ENCODE results near the gene MPG. TPM values are rescaled to one million over a fixed set of nuclear protein-coding genes. Genes with fewer than 3 reads are reported as not detected.

The MPG gene
- polyA plus RNA-seq, 1 donor from 2014 or later = 70.9 TPM

DNA sequence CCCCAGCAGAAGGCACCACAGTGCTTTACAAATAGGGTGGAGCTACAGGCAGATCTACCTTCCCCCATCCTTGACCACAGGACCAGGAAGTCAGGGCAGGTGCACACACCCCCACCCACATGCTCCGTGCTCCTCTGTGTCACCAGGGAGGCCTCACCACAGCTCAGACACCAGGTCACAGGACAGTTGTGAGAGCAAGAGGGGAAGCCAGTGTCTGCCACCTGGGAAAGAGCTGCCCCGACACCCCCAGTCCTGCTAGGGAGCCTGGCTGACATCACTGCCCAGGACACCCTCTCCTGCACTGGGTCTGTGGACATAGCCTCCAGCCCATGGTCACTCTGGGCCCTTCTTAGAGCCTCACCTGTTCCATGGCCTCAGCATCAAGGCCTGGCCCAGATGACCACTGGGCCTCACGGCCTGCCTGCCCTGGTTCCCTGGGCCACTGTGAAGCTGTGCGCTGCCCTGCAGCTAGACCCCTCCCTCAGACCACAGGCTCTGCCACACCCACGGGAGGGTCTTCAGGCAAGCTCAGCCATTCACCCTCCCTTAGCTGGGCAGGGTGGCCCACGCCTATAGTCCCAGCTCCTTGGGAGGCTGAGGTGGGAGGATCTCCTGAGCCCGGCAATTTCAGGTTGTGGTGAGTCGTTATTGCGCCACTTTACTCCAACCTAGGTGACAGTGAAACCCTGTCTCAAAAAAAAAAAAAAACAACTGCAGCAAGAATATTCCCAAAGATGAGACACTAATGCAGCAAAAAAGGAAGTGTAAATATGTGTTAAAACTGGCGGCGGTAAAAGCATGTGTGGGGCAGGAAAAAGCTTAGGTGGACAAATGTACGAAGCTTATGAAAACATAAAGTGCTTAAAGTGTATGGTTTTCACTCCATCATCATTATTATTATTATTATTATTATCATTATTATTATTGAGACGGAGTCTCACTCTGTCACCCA lies 38.8 kb upstream of the MPG start:
- TF ChIP-seq TAF1 (IDR thresholded peaks at IDR 0.05; ENCODE audit: low read depth) (no peak), SMC3 (conservative IDR thresholded peaks at IDR 0.05; ENCODE audit: poor library complexity) (no peak), CTCF (IDR thresholded peaks at IDR 0.05; ENCODE audit: poor library complexity, severe bottlenecking) (no peak), POLR2AphosphoS5 (IDR thresholded peaks at IDR 0.05) (no peak), RAD21 (conservative IDR thresholded peaks at IDR 0.05) (no peak), REST (IDR thresholded peaks at IDR 0.05; ENCODE audit: borderline replicate concordance) (no peak), EZH2 (IDR thresholded peaks at IDR 0.05; ENCODE audit: borderline replicate concordance, insufficient read depth, low read length, poor library complexity, severe bottlenecking) (no peak), EP300 (conservative IDR thresholded peaks at IDR 0.05; ENCODE audit: poor library complexity, severe bottlenecking) (no peak), MXI1 (conservative IDR thresholded peaks at IDR 0.05; ENCODE audit: poor library complexity, severe bottlenecking) (no peak)
- H3F3A ChIP-seq (ENCODE audit: insufficient read depth, low read length, poor library complexity, severe bottlenecking) = no peaks in the 10 kb centered on the region
- no peak overlapping the region for H3K4me2 ChIP-seq (ENCODE audit: low read length)
- H3K9ac ChIP-seq (ENCODE audit: low read length) = no peak overlapping the region
- no peaks in the 10 kb centered on the region for H3K36me3 ChIP-seq (ENCODE audit: insufficient read depth, low read length)
- H3K27me3 ChIP-seq (ENCODE audit: insufficient read depth, low read depth, low read length) = no peaks in the 10 kb centered on the region
- no peaks in the 10 kb centered on the region for H3K79me2 ChIP-seq (replicated peaks; ENCODE audit: insufficient read depth, low read length)
- no peaks in the 10 kb centered on the region for H3K9me3 ChIP-seq (ENCODE audit: low read length)
- H3K4me3 ChIP-seq (ENCODE audit: low read length) = no peak overlapping the region
- no peaks in the 10 kb centered on the region for H4K20me1 ChIP-seq (ENCODE audit: insufficient read depth)
- H2AFZ ChIP-seq (ENCODE audit: low read depth, low read length) = no peak overlapping the region
- H3K27ac ChIP-seq (ENCODE audit: low read length) = no peak overlapping the region
- no peaks in the 10 kb centered on the region for H3K9me2 ChIP-seq (ENCODE audit: insufficient read depth, low read length)

DNA sequence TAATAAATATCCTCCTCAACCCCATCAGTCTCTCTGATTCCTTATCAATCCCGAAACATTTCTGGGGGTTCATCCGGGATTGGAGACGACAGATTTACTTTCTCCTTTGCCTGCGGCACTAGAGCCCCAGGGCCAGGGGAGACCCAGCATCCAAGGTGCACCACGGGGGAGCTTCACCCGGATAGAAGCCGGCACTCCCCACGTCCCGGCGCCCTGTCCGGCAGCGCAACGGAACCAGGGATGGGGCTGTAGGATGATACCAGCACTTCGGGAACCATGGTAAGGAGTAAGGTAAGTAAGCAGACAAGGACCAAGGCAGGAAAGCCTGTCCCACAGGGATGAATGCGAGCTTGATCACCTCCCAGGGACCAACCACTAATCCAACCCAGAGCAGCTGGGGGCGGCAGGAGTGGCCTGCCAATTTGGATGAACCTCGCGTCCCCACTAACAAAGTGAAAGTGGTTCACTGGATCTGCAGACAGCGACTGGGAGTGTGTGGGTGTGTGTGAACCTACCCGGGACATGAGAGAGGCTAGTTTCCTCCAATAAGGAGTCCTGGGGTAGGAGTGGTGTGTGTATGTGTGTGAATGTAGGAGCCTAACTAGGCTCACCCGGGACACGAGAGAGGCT lies 36.5 kb upstream of the MPG start:
- no peak for TF ChIP-seq EZH2 (IDR thresholded peaks at IDR 0.05; ENCODE audit: borderline replicate concordance, insufficient read depth, low read length, poor library complexity, severe bottlenecking)
- TF ChIP-seq EP300 (conservative IDR thresholded peaks at IDR 0.05; ENCODE audit: poor library complexity, severe bottlenecking) = no peak
- TF ChIP-seq RAD21 (conservative IDR thresholded peaks at IDR 0.05) = no peak
- TF ChIP-seq POLR2AphosphoS5 (IDR thresholded peaks at IDR 0.05) = no peak
- no peak for TF ChIP-seq MXI1 (conservative IDR thresholded peaks at IDR 0.05; ENCODE audit: poor library complexity, severe bottlenecking)
- TF ChIP-seq TAF1 (IDR thresholded peaks at IDR 0.05; ENCODE audit: low read depth) = no peak
- no peak for TF ChIP-seq CTCF (IDR thresholded peaks at IDR 0.05; ENCODE audit: poor library complexity, severe bottlenecking)
- no peak for TF ChIP-seq SMC3 (conservative IDR thresholded peaks at IDR 0.05; ENCODE audit: poor library complexity)
- TF ChIP-seq REST (IDR thresholded peaks at IDR 0.05; ENCODE audit: borderline replicate concordance) = no peak
- H3K27ac ChIP-seq (ENCODE audit: low read length) = no peak overlapping the region

More for the DNA sequence above, 36.5 kb upstream of the MPG start:
- Histone ChIP-seq H3K9me2 (ENCODE audit: insufficient read depth, low read length) (no peaks in the 10 kb centered on the region), H4K20me1 (ENCODE audit: insufficient read depth) (no peaks in the 10 kb centered on the region), H3K36me3 (ENCODE audit: insufficient read depth, low read length) (no peaks in the 10 kb centered on the region), H3K27me3 (ENCODE audit: insufficient read depth, low read depth, low read length) (no peaks in the 10 kb centered on the region), H3K4me2 (ENCODE audit: low read length) (no peak overlapping the region), H3K9me3 (ENCODE audit: low read length) (no peaks in the 10 kb centered on the region), H3F3A (ENCODE audit: insufficient read depth, low read length, poor library complexity, severe bottlenecking) (no peaks in the 10 kb centered on the region), H3K79me2 (replicated peaks; ENCODE audit: insufficient read depth, low read length) (no peaks in the 10 kb centered on the region), H2AFZ (ENCODE audit: low read depth, low read length) (no peak overlapping the region), H3K4me3 (ENCODE audit: low read length) (no peak overlapping the region), H3K9ac (ENCODE audit: low read length) (no peak overlapping the region)

Data from neural cell (in vitro differentiated cells).